Muscle of leg (tissue), 11 donors: ENCODE data around the gene RFX4. TPM values are rescaled to one million over a fixed set of nuclear protein-coding genes. Genes with fewer than 3 reads are reported as not detected.

Experiments used
- DNase-seq: peaks from one replicate; pipeline ENCODE4 v3.0.0; 2013
- H3K27ac ChIP-seq: one replicate; pipeline ENCODE4 v1.5.1; 2013; ENCODE audit warnings: mild to moderate bottlenecking, low read length, control low read depth
- H3K27me3 ChIP-seq: one replicate; pipeline ENCODE4 v1.6.1; 2013; ENCODE audit warnings: low read length; ENCODE audit not compliant: control insufficient read depth, insufficient read depth
- H3K36me3 ChIP-seq: one replicate; pipeline ENCODE4 v1.6.1; 2013; ENCODE audit warnings: low read length; ENCODE audit not compliant: control insufficient read depth, insufficient read depth
- H3K4me1 ChIP-seq: one replicate; pipeline ENCODE4 v1.6.1; 2013; ENCODE audit warnings: low read length; ENCODE audit not compliant: control insufficient read depth, insufficient read depth
- H3K4me3 ChIP-seq: one replicate; pipeline ENCODE4 v1.5.1; 2013; ENCODE audit warnings: low read length, control low read depth
- H3K9me3 ChIP-seq: replicated peaks from 2 replicates; pipeline ENCODE4 v1.6.1; 2013; ENCODE audit warnings: low read depth, low read length; ENCODE audit not compliant: control insufficient read depth
- WGBS: methylation state at CpG from one replicate; pipeline ENCODE4 v1.1.5; 2013; ENCODE audit warnings: missing lambda C conversion rate; ENCODE audit not compliant: insufficient coverage; 5-methylcytosine and 5-hydroxymethylcytosine counted together
- polyA plus RNA-seq, 8 donors: library from polyadenylated mRNA; unstranded; fragments of 120-200 nt; gene quantifications; one replicate each; pipeline versions ENCODE4 v1.2.1 to v1.2.3, GENCODE V29; 2013; ENCODE audit warnings: inconsistent platforms in 1 of 8, low replicate concordance in 1 of 8; ENCODE audit not compliant: insufficient read length in 8 of 8, insufficient read depth in 1 of 8
- total RNA-seq: library from RNA; stranded (reverse); fragments of 120-200 nt; gene quantifications from one replicate; pipeline ENCODE4 v1.2.4, GENCODE V29; 2013

RFX4 gene
- total and polyA plus RNA-seq, 9 donors, result 0.04 to 0.24 (median 0.11) TPM

- 54% methylated on average over 4 of the region's 7 CpGs for WGBS
- no peak for DNase-seq
- peak overlapping the region; percentile 38 for H3K27ac ChIP-seq
Measured at GRCh38 chr12:106758349-106759110, 175.7 kb downstream of the RFX4 start.

GRCh38 chr12:106759526-106760183 is 176.9 kb downstream of the RFX4 start:
- 100% methylated on average over 1 of the region's 7 CpGs for WGBS
- Histone ChIP-seq H3K4me1 (peaks cover 27% of the 10 kb centered on the region), H3K27ac (peak overlapping the region; percentile 22), H3K4me3 (no peak overlapping the region), H3K36me3 (no peaks in the 10 kb centered on the region), H3K27me3 (no peaks in the 10 kb centered on the region), H3K9me3 (no peaks in the 10 kb centered on the region)
- DNase-seq, result no peak

More at GRCh38 chr12:106758349-106759110, 175.7 kb downstream of the RFX4 start:
- no peak overlapping the region for H3K4me3 ChIP-seq
- no peaks in the 10 kb centered on the region for H3K36me3 ChIP-seq
- peaks cover 27% of the 10 kb centered on the region for H3K4me1 ChIP-seq
- no peaks in the 10 kb centered on the region for H3K9me3 ChIP-seq
- H3K27me3 ChIP-seq, result no peaks in the 10 kb centered on the region

GRCh38 chr12:106760184-106760531 is 177.4 kb downstream of the RFX4 start:
- H3K36me3 ChIP-seq, result no peaks in the 10 kb centered on the region
- peaks cover 27% of the 10 kb centered on the region for H3K4me1 ChIP-seq
- peak; percentile 48 for DNase-seq
- H3K27ac ChIP-seq, result no peak overlapping the region
- no peaks in the 10 kb centered on the region for H3K27me3 ChIP-seq
- no peak overlapping the region for H3K4me3 ChIP-seq
- H3K9me3 ChIP-seq, result no peaks in the 10 kb centered on the region
- WGBS, result 100% methylated on average over 1 of the region's 2 CpGs

- Histone ChIP-seq H3K4me3 (no peak overlapping the region), H3K9me3 (no peaks in the 10 kb centered on the region), H3K27ac (no peak overlapping the region), H3K27me3 (no peaks in the 10 kb centered on the region), H3K36me3 (no peaks in the 10 kb centered on the region), H3K4me1 (peaks cover 16% of the 10 kb centered on the region)
- DNase-seq, result no peak
Measured at GRCh38 chr12:106764220-106764619, 181.4 kb downstream of the RFX4 start.

- H3K27ac ChIP-seq, result no peak overlapping the region
- WGBS, result no CpG with 5 or more reads among the region's 3 CpGs
- H3K27me3 ChIP-seq, result no peaks in the 10 kb centered on the region
- no peaks in the 10 kb centered on the region for H3K36me3 ChIP-seq
- H3K4me1 ChIP-seq, result peaks cover 11% of the 10 kb centered on the region
- no peak for DNase-seq
- H3K9me3 ChIP-seq, result no peaks in the 10 kb centered on the region
- no peak overlapping the region for H3K4me3 ChIP-seq
Measured at GRCh38 chr12:106764738-106765137, 181.9 kb downstream of the RFX4 start.

- WGBS, result 29% methylated on average over 2 of the region's 8 CpGs
- peak; percentile 43 for DNase-seq
Measured at GRCh38 chr12:106766393-106766826, 183.6 kb downstream of the RFX4 start.

GRCh38 chr12:106767206-106767605 is 184.4 kb downstream of the RFX4 start:
- DNase-seq, result no peak
- Histone ChIP-seq H3K27me3 (no peaks in the 10 kb centered on the region), H3K36me3 (no peaks in the 10 kb centered on the region), H3K4me1 (peaks cover 4% of the 10 kb centered on the region), H3K27ac (no peak overlapping the region), H3K9me3 (no peaks in the 10 kb centered on the region), H3K4me3 (no peak overlapping the region)
- no CpG with 5 or more reads among the region's 2 CpGs for WGBS

More at GRCh38 chr12:106766393-106766826, 183.6 kb downstream of the RFX4 start:
- Histone ChIP-seq H3K36me3 (no peaks in the 10 kb centered on the region), H3K27me3 (no peaks in the 10 kb centered on the region), H3K4me1 (peaks cover 4% of the 10 kb centered on the region), H3K4me3 (no peak overlapping the region), H3K9me3 (no peaks in the 10 kb centered on the region), H3K27ac (no peak overlapping the region)

GRCh38 chr12:106767954-106768822 is 185.4 kb downstream of the RFX4 start:
- Histone ChIP-seq H3K36me3 (no peaks in the 10 kb centered on the region), H3K9me3 (no peaks in the 10 kb centered on the region), H3K27me3 (no peaks in the 10 kb centered on the region), H3K4me3 (no peak overlapping the region), H3K27ac (no peak overlapping the region), H3K4me1 (peaks cover 4% of the 10 kb centered on the region)
- no peak for DNase-seq
- WGBS, result 27% methylated on average over 2 of the region's 9 CpGs

- no peak overlapping the region for H3K4me3 ChIP-seq
- H3K27ac ChIP-seq, result no peak overlapping the region
- WGBS, result no CpG with 5 or more reads among the region's 5 CpGs
- H3K9me3 ChIP-seq, result no peaks in the 10 kb centered on the region
- H3K27me3 ChIP-seq, result no peaks in the 10 kb centered on the region
- peaks cover 7% of the 10 kb centered on the region for H3K4me1 ChIP-seq
- H3K36me3 ChIP-seq, result no peaks in the 10 kb centered on the region
- no peak for DNase-seq
Measured at GRCh38 chr12:106769078-106769477, 186.3 kb downstream of the RFX4 start.

- H3K36me3 ChIP-seq, result no peaks in the 10 kb centered on the region
- peaks cover 7% of the 10 kb centered on the region for H3K4me1 ChIP-seq
- no peaks in the 10 kb centered on the region for H3K27me3 ChIP-seq
- H3K4me3 ChIP-seq, result no peak overlapping the region
- no peak overlapping the region for H3K27ac ChIP-seq
- no peak for DNase-seq
- 50% methylated on average over 4 of the region's 6 CpGs for WGBS
- no peaks in the 10 kb centered on the region for H3K9me3 ChIP-seq
Measured at GRCh38 chr12:106769546-106769945, 186.7 kb downstream of the RFX4 start.
